ENCODE measurements around the gene TRAPPC1.
A peak's percentile ranks its signal among the peaks of the same experiment; 100 is the strongest.

The TRAPPC1 gene

GRCh38 chr17:7897090-7897489 lies 34.7 kb downstream of the TRAPPC1 start:
- DNase-seq: no peak

GRCh38 chr17:7894866-7895265 lies 36.9 kb downstream of the TRAPPC1 start:
- no peak for DNase-seq

- DNase-seq: no peak
Measured at GRCh38 chr17:7894226-7894625, 37.5 kb downstream of the TRAPPC1 start.

GRCh38 chr17:7893187-7893880 lies 38.4 kb downstream of the TRAPPC1 start:
- DNase-seq: no peak

DNA sequence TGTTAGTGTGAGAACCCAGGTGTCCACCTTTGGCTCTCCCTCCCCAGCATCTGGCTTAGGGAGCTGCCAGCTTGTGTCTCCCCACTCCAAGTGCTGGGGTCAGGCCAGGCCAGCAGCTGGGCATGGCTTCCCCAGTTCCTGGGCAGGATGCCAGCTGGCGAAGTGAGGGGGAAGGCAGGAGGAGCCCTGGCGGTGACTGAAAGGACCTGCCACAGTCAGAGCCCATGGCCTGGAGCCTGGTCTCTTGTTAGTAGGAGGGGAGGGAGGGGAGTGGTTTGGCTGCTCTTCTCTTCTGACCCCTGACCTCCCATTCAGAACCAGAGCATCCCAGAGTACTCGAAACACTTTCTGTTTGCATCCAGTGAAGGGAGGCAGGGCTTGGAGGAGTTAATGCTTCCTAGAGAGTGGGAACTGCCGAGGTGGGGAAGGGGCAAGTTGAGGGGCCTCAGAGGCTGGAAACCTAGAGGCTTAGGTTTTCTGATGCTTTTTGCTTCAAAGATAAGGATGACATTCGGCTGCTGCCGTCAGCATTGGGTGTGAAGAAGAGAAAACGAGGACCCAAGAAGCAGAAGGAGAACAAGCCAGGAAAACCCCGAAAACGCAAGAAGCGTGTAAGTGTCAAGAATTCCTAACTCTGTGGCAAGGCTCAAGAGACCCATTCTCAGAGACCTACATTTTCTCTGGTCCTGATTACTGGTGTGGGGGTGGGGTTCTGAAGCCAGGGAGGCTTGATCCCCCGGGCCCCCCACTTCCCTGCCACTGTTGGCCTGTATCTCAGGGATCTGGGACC lies 42.4 kb downstream of the TRAPPC1 start:
- peak; percentile 25 for DNase-seq

GRCh38 chr17:7888184-7888920 lies 43.4 kb downstream of the TRAPPC1 start, which contains the start of gene CHD3:
TSS of gene CHD3 (plus strand) at chr17:7888789. CDS start at chr17:7889001, 212 bp downstream.
- peak; percentile 68 for DNase-seq

GRCh38 chr17:7887482-7888183 lies 44.1 kb downstream of the TRAPPC1 start:
- peak; percentile 92 for DNase-seq

GRCh38 chr17:7887038-7887481 lies 44.7 kb downstream of the TRAPPC1 start:
- no peak for DNase-seq

DNA sequence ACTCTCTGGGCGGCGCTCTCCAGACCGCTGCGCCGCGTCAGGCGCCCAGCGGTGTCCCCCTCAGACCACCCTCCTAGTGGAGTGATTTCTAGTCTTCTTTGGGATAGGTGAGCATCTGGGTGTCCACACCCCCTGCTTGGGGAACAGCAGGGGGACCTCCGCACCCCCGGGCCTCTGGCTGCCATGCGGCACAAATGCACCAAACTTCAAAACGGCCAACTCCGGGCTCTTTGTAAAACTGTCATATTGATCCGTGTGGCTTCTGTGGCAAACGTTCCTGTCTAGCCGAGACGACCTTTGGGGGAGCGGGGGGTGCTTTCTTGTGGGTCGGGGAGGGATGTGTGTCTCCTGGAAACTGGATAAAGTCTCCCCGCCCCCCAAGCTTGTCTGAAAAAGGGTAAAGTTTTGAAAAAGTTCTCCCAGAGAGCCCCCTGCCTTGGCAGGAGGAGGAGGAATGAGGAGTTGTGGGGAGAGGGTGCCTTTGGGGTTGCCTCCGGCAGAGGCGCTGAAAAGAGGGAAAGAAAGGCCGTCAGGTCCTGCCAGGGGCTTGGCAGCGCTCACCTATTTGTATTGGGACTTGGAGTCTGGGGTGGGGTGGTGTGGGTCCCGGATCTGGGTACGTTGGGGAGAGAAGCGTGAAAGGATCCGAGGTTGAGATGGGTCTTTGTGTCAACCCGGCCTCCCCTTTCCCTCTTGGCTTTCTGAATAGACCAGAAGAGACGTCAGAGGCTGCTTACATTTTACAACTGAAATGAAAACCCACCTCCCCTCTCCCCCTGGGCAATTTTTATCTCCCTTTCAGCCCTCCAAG lies 45.3 kb downstream of the TRAPPC1 start:
- peak; percentile 49 for DNase-seq

DNA sequence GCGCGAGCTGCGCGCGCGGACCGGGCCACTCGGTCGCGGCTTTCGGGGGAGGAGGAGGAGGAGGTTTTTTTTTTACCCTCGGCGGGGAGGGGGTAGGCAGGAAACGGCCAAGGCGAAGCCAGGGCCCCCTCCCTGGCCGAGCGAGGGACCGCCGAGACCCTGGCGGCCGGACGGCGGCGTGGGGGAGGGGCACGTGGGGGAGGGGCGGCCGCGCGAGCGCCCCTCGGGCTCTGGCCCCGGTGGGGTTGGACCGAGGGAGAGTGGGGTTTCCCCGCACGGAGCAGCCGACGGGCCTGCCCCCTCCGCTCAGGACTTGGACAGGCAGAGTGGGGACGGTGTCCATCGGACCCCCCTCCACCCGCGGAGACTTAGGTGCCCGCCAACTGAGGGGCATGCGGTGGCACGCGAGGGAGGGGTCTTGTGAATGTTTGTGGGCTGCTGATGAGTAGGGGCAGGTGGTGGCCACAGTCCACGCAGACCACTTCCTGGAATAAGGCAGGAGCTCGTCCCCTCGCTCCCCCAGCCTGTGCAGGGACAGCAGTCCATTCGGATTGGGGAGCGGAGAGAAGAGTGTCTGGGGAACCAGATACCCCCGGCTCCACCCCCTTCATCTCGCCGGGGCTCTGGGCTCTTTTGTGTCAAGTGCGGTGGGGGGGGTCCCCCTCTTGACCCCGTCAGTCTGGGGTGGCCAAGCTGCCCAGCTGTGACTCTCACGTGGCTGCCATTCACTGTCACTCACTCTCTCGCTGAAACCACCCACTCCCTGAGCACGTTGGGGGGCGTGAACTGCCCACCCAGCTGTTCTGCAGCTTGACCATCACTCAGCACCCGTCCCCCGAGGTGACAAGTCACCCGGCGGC lies 46.1 kb downstream of the TRAPPC1 start:
- DNase-seq: peak; percentile 61

- DNase-seq: peak; percentile 34
Measured at GRCh38 chr17:7884581-7885366, 47.0 kb downstream of the TRAPPC1 start.

GRCh38 chr17:7883781-7884386 lies 47.9 kb downstream of the TRAPPC1 start:
- DNase-seq: peak; percentile 30

- DNase-seq: no peak
Measured at GRCh38 chr17:7882629-7883028, 49.1 kb downstream of the TRAPPC1 start.

DNA sequence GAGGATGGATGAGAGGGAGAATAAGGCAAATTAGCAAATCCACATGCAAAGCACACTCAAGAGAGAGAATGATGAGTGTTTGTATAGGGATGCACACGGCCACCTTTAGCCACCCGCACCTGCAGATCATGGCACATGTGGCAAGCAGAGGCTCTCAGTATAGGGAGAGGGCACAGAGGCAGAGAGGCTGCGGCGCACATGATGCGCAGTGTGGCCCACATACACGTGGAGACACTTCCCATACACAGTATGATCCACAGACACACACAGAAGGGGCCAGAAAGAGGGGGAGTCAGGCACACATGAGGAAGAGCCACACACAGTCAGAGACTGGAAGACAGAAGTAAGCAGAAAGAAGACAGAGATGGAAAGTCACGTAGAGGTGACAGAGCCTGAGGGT lies 49.7 kb downstream of the TRAPPC1 start:
- no peak for DNase-seq

- DNase-seq: no peak
Measured at GRCh38 chr17:7881276-7882054, 50.3 kb downstream of the TRAPPC1 start.
